ENCODE results near the gene ZMYND10.

Gene ZMYND10

GRCh38 chr3:50345586-50346234, at the start of gene ZMYND10:
TSS of gene ZMYND10 (minus strand) at chr3:50345732. CDS start at chr3:50345579, 153 bp downstream.
- DNase-seq = peak in 34 of 56 donors; percentile 5 to 74 (median 33)

GRCh38 chr3:50393061-50393460, 47.5 kb upstream of the ZMYND10 start:
- DNase-seq = no peak

- DNase-seq = peak in 20 of 56 donors; percentile 3 to 48 (median 25)
Measured at GRCh38 chr3:50392101-50392715, 46.7 kb upstream of the ZMYND10 start.

GRCh38 chr3:50390508-50391224, 45.1 kb upstream of the ZMYND10 start:
- peak in 32 of 56 donors; percentile 5 to 65 (median 24) for DNase-seq

- no peak for DNase-seq
Measured at GRCh38 chr3:50389414-50389767, 43.9 kb upstream of the ZMYND10 start.

- no peak for DNase-seq
Measured at GRCh38 chr3:50388720-50389413, 43.3 kb upstream of the ZMYND10 start.

- peak in 8 of 56 donors; percentile 3 to 51 (median 14) for DNase-seq
Measured at GRCh38 chr3:50388016-50388719, 42.6 kb upstream of the ZMYND10 start.

- no peak for DNase-seq
Measured at GRCh38 chr3:50385754-50386153, 40.2 kb upstream of the ZMYND10 start.

GRCh38 chr3:50383750-50384149, 38.2 kb upstream of the ZMYND10 start:
- no peak for DNase-seq

- no peak for DNase-seq
Measured at GRCh38 chr3:50382722-50383121, 37.2 kb upstream of the ZMYND10 start.

- DNase-seq = no peak
Measured at GRCh38 chr3:50381383-50381782, 35.9 kb upstream of the ZMYND10 start.

- no peak for DNase-seq
Measured at GRCh38 chr3:50380405-50381085, 35.0 kb upstream of the ZMYND10 start.

GRCh38 chr3:50378757-50379156, 33.2 kb upstream of the ZMYND10 start:
- no peak for DNase-seq

GRCh38 chr3:50378024-50378423, 32.5 kb upstream of the ZMYND10 start:
- no peak for DNase-seq

GRCh38 chr3:50375258-50375931, 29.9 kb upstream of the ZMYND10 start:
- no peak for DNase-seq

- no peak for DNase-seq
Measured at GRCh38 chr3:50374363-50375257, 29.1 kb upstream of the ZMYND10 start.

- no peak for DNase-seq
Measured at GRCh38 chr3:50373146-50374051, 27.9 kb upstream of the ZMYND10 start.

- no peak for DNase-seq
Measured at GRCh38 chr3:50372349-50372748, 26.8 kb upstream of the ZMYND10 start.
